OCI-LY7 (cell line): Measurements from ENCODE around the gene GREB1.

ENCODE experiments used
- EZH2phosphoT487 ChIP-seq: fragments of 200-600 bp; sonication (generic); IDR thresholded peaks from 2 replicates; pipeline ENCODE4 v1.6.1; 2018; ENCODE audit warnings: low read depth, borderline replicate concordance, mild to moderate bottlenecking, mixed run types, antibody characterized with exemption, low read length, moderate library complexity, mixed read lengths
- TF ChIP-seq, protein P1 (sequence below): fragments of 200-600 bp; sonication (generic); conservative IDR thresholded peaks from 2 replicates; pipeline ENCODE4 v1.5.1; 2014; ENCODE audit warnings: mild to moderate bottlenecking, antibody characterized with exemption, low read length, moderate library complexity, mixed read lengths

DNA sequence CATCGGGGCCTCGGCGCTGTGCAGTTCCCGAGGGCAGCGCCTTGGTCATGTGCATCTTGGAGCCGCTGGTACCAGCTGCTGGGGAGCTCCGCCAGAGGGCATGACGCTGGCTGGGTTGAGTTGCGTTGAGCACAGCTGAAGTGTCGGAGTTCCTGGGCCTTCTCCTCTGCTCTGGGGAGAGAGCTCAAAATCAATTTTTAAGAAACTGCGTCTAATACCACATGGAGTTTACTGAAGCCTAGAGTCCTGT lies 48.7 kb downstream of the GREB1 start:
- TF ChIP-seq, protein P1, sequence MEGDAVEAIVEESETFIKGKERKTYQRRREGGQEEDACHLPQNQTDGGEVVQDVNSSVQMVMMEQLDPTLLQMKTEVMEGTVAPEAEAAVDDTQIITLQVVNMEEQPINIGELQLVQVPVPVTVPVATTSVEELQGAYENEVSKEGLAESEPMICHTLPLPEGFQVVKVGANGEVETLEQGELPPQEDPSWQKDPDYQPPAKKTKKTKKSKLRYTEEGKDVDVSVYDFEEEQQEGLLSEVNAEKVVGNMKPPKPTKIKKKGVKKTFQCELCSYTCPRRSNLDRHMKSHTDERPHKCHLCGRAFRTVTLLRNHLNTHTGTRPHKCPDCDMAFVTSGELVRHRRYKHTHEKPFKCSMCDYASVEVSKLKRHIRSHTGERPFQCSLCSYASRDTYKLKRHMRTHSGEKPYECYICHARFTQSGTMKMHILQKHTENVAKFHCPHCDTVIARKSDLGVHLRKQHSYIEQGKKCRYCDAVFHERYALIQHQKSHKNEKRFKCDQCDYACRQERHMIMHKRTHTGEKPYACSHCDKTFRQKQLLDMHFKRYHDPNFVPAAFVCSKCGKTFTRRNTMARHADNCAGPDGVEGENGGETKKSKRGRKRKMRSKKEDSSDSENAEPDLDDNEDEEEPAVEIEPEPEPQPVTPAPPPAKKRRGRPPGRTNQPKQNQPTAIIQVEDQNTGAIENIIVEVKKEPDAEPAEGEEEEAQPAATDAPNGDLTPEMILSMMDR = no peak
- TF ChIP-seq EZH2phosphoT487 = no peak
